H4 (cell line): Measurements from ENCODE around the gene CDH16. TPM values are rescaled to one million over a fixed set of nuclear protein-coding genes. Genes with fewer than 3 reads are reported as not detected.
"Not testable (repeated sequence)": the region's sequence is repeated elsewhere in the genome, so short reads cannot be mapped to it uniquely, and the experiment has no call there.

ENCODE experiments used
- DNase-seq: peaks from one replicate; pipeline ENCODE4 v3.0.0-alpha.2; 2015; ENCODE audit warnings: low spot score
- total RNA-seq: library from RNA; depleted of rRNA; stranded (reverse); fragments of >200 nt; shearing (Covaris generic); gene quantifications from 2 replicates; pipeline ENCODE4 v1.2.3, GENCODE V29; 2014; rRNA removed

The CDH16 gene
- not detected in 2 replicates for total RNA-seq

GRCh38 chr16:66918803-66919568 lies at the start of gene CDH16:
CDH16 (minus strand) TSS chr16:66918885; CDS start chr16:66918065, 820 bp downstream.
- DNase-seq: no peak

GRCh38 chr16:66964049-66964448 lies 45.4 kb upstream of the CDH16 start:
- no peak for DNase-seq

- no peak for DNase-seq
These were observed 43.2 kb upstream of the CDH16 start for GRCh38 chr16:66961914-66962313.

- DNase-seq: peak; percentile 77
These were observed 42.5 kb upstream of the CDH16 start, which contains the start of gene CES3 for GRCh38 chr16:66961065-66961744. CES3 (plus strand) TSS chr16:66961266; CDS start chr16:66961308, 42 bp downstream.

GRCh38 chr16:66960270-66960669 lies 41.6 kb upstream of the CDH16 start:
- no peak for DNase-seq

- DNase-seq: no peak
These were observed 41.0 kb upstream of the CDH16 start for GRCh38 chr16:66959704-66960161.

- DNase-seq: no peak
These were observed 40.4 kb upstream of the CDH16 start for GRCh38 chr16:66958857-66959703.

GRCh38 chr16:66956154-66956457 lies 37.4 kb upstream of the CDH16 start:
- DNase-seq: not testable (repeated sequence)

- not testable (repeated sequence) for DNase-seq
These were observed 36.9 kb upstream of the CDH16 start for GRCh38 chr16:66955363-66956153.

- peak; percentile 68 for DNase-seq
These were observed 35.5 kb upstream of the CDH16 start for GRCh38 chr16:66954097-66954659.

- no peak for DNase-seq
These were observed 34.9 kb upstream of the CDH16 start for GRCh38 chr16:66953462-66954096.

- no peak for DNase-seq
These were observed 33.9 kb upstream of the CDH16 start for GRCh38 chr16:66952430-66953110.

- DNase-seq: no peak
These were observed 32.5 kb upstream of the CDH16 start for GRCh38 chr16:66950971-66951790.

- DNase-seq: no peak
These were observed 31.8 kb upstream of the CDH16 start for GRCh38 chr16:66950437-66950836.

- no peak for DNase-seq
These were observed 30.8 kb upstream of the CDH16 start for GRCh38 chr16:66949472-66949871.

- no peak for DNase-seq
These were observed 30.1 kb upstream of the CDH16 start for GRCh38 chr16:66948837-66949225.

- no peak for DNase-seq
These were observed 29.6 kb upstream of the CDH16 start for GRCh38 chr16:66948134-66948836.

GRCh38 chr16:66947302-66948065 lies 28.8 kb upstream of the CDH16 start:
- peak; percentile 78 for DNase-seq
